Activated effector memory CD4-positive, alpha-beta T cell treated with Interleukin-2 at 50 U/mL for 16 hours (primary cell): ENCODE data around the gene FXYD7.
"Not testable (repeated sequence)": the region's sequence is repeated elsewhere in the genome, so short reads cannot be mapped to it uniquely, and the experiment has no call there.

Experiments
- DNase-seq: peaks from one replicate; pipeline ENCODE4 v3.0.0-alpha.2; 2020

FXYD7 gene

DNA sequence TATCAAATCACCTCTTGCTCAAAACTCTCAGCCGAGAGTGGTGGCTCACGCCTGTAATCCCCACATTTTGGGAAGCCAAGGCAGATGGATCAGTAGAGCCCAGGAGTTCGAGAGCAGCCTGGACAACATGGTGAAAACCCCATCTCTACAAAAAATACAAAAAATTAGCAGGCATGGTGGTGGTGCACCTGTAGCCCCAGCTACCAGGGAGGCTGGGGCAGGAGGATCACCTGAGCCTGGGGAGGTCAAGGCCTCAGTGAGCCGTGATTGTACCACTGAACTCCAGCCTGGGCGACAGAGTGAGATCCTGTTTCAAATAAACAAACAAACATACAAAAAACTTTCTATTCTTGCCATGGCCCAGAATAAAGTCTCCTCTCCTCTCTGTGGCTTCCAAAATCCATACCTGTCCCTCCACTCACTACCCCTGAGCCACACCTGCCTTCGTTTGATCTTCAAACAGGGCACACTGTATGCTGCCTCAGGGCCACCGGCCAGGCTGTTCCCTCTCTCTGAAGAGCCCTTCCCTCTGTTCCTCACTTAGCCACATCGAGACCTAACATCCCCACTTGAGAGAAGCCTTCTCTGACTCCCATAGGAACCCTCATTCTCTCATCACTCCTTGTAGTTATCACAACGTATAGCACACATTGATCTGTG, 14.5 kb upstream of the FXYD7 start:
- DNase-seq = no peak

DNA sequence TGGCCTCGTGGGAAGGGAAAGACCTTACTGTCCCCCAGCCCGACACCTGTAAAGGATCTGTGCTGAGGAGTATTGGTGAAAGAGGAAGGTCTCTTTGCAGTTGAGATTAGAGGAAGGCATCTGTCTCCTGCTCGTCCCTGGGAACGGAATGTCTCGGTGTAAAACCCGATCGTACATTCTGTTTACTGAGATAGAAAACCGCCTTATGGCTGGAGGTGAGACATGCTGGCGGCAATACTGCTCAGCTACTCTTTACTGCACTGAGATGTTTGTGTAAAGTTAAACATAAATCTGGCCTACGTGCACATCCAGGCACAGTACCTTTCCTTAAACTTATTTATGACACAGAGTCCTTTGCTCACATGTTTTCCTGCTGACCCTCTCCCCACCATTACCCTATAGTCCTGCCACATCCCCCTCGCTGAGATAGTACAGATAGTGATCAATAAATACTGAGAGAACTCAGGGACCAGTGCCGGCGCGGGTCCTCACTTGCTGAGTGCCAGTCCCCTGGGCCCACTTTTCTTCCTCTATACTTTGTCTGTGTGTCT, 13.3 kb upstream of the FXYD7 start:
- DNase-seq = not testable (repeated sequence)

DNA sequence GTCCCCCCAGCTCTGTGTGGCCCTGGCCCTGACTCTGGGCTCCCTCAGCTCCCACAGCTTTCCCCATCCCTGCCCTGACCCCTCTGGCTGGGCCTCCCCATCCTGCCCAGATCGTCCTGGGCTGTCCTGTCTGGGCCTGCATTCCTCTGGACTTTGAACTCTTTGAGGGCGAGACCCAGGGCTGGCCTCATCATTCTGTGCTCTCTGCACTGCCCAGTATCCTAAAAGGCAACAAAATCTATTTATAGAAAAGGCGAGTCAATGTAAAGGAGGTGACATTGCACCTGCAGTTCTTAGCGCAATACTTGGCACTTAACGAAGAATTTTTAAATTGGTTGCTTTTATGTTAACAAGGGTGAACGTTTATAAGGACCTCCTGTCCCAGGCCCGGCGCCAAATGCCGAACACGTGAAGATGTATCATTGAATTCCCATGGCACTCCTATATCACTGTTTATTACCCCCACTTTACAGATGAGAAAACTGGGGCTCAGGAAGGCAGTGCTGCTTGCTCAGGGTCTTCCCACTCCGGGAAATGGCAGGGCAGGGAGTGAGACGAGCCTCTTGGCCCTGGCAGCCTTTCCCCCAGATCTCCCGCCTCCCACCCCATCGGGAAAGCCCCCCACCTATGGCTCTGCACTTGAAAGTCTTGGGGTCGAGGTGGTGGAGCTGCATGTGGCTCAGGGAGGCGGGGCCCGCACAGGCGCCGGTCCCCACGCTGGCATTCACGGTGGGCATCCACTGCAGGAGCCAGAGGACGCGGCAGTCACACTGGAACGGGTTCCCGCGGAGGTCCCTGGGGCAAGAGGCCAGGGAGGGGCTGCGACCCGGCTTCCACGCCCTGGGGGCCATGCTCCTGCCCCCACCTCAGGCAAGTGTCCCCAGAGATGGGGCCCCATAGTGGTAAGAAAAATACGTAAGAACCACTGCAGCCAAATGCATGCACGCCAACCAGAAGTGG, 12.0 kb upstream of the FXYD7 start:
- DNase-seq = no peak

DNA sequence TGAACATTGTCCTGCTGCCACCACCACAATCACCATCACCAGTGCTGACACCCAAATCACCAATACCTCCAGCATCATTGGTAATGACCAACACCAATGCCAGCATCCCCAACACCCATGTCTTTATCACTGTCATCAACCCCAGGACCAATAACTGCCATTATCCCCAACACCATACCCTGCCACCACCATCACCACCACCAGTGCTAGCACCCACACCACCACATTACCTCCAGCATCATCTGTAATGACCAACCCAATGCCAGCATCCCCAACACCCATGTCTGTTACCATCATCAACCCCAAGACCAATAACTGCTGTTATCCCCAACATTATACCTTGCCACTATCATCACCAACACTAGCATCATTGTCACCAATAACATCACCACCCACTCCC, 10.8 kb upstream of the FXYD7 start:
- DNase-seq = no peak

DNA sequence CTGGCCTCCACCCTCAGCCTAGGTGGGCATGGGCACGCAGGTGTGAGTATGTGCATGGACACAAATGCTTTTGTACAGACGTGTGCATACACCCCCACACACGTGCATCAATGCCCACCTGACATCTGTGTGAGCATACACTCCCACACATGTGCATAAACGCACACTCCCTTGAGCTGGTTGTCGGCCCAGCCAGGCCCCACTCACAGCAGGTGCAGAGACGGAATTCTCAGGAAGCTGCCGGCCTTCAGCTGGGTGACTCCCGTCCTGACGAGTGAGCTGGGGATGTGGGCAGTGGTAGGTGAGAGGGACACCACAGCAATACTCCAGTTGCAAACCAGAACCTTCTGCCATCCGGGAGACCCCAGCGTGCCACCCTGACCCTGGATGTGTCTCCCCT, 9.2 kb upstream of the FXYD7 start:
- DNase-seq = no peak

DNA sequence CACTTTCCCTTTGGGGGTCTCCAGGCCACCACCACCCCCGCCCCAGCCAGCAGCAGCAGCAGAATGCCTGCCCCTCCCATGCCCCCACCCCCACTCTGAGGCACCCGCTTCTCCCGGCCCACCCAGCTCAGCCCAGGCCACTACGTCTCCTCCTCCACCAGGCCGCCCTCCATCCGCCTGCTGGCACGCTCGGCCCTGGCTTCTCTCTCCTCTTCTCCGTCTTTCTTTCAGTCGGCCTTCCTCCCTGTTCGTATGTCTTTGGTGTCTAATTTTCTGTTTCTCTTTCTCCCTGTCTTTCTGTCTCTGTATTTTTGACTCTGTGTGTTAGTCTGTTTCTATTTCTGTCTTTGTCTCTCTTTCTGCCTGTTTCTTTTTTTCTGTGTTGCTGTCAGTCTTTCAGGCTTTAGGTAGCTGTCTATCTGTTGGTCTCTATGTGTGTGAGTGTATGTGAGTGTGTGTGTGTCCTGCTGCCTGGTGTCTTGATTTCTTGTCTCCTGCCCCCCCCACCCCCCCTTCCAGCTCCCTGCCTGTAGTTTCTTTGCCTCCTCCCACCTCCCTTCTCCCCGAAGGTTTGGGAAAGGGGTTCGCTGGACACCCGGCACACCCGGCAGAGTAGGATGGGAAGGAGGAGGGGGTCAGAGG, 8.3 kb upstream of the FXYD7 start, which contains the start of gene LGI4:
TSS of gene LGI4 (minus strand) at position 459 of the 642 bp plus-strand sequence. CDS start at position 80, 379 bp downstream.
- no peak for DNase-seq

DNA sequence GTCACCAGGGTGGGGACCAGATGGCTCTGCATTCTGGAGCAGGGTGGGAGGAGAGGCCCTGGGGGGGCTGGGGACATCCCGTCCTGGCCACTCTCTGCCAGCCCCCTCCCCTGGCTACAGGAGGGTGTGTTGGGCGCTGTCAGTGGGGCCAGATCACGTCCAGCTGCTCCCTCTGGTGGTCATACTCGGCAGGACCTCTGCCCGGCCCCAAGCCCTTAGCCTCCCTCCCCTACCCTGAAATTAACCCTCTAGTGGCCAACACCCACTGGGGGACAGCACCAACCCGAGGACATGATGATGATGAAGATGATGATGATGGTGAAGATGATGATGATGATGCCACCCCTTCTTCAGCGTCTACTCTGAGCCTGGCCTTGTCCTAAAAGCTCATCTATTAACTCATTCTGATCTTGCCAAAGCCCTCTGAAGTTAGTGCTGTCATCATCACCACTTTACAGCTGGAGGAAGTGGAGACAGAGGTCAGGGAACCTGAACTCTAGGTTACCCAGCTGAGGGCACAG, 7.6 kb upstream of the FXYD7 start:
- DNase-seq = peak; percentile 37

DNA sequence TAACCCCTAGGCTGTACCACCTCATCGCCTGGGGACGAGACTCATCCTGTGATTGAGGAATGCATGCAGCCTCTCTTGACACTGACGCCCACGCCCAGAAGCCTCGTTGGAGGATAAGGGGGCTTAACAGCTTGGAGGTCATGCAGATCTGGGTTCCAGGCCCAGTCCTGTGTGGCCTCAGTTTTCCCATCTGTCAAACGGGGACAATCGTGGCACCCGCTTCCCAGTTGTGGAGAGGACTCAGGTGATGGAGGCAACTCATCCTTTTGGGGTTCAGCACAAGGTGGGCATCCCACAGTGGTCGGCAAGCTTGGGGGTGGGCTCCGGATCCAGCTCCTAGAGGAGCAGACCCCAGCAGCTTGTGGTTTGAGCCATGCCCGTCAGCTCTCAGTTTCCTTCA, 6.8 kb upstream of the FXYD7 start:
- no peak for DNase-seq

DNA sequence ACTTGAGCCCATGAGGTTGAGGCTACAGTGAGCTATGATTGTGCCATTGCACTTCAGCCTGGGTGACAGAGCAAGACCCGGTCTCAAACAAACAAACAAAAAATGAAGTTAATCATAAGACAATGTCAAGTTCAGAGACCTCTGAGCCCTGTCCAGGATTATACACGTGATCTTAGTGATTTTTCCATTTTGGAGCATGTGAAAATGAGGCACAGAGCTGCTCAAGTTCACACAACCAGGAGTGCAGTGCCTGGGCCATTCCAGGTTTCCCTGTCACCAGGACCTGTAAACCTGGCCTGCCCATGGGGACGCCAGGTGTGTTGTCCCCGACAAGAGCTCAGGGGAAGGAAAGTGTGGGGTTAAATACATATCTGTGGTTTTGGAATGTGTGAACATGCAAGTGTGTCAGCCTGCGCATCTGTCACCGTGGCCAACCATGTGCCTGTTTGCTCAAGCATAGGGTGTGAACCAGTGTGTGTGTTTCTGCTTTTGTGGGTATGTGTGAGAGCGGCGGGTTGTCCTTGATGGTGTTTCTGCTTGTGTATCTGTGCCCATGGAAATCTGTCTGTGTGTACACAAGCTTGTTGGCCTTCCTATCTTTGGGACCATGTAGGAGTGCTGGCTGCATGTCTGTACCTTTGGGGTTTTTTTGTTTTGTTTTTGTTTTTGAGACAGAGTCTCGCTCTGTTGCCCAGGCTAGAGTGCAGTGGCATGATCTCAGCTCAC, 5.9 kb upstream of the FXYD7 start:
- no peak for DNase-seq

DNA sequence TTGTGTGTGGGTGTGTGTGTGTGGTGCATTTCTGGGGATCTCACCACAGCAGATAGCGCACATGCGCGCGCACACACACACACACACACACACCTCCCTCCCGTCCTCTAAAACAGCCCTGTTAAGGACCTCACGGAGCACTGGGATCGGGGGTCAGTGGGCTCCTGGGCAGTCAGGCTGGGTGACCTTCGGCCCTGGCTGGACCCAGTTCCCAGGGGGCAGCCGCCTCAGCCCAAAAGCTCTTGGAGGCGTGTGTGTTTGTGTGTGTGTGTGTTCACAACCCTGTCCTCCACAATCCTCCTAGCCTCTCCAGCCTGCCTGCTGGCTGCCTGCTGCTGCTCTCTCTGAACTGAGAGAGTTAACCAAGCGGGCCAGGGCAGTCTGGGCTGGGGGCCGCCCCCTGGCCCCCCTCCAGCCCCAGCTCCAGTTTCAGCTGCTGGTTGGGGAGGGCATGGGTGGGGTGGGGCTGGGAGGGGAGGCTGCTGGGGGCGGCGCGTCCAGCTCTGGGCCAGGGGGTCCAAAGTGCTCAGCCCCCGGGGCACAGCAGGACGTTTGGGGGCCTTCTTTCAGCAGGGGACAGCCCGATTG, 4.7 kb upstream of the FXYD7 start, which contains the start of gene FXYD1:
TSS of gene FXYD1 (plus strand) at position 520 of the 588 bp plus-strand sequence. CDS start 1,256 bp downstream, outside the sequence.
- no peak for DNase-seq

DNA sequence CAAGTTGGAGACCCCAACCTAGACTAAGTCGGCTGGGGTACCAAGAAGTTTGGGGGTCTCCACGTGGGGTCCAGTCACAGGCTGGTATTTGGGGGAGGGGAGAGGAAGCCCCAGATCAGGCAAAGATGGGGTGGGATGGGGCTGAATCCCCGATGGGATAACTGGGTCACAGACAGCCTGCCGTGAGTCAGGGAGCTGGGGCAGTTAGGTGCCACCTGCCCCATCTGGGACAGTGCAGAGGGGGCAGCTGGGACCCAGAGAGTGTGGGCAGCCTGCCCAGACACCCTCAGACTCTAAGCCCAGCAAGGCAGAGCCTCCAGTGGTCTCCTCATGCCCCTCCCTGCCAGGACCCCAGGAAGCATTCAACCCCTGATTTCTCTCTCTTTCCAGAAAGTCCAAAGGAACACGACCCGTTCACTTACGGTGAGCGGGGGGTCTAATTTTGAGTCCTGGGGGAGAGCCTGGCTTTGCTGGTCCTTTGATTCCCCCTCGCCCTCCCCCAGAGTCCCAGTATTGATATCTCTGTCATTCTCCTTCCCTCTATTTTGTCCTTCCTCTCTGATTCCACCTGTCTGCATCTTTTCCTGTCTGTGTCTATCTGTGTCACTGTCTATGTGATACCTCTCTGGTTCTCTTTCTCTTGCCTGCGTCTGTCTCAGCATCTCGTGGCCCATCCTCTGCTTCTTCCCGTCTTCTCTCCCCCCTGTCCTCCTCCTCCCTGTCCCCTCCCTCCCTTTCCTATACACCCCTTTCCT, 2.7 kb upstream of the FXYD7 start:
- no peak for DNase-seq

DNA sequence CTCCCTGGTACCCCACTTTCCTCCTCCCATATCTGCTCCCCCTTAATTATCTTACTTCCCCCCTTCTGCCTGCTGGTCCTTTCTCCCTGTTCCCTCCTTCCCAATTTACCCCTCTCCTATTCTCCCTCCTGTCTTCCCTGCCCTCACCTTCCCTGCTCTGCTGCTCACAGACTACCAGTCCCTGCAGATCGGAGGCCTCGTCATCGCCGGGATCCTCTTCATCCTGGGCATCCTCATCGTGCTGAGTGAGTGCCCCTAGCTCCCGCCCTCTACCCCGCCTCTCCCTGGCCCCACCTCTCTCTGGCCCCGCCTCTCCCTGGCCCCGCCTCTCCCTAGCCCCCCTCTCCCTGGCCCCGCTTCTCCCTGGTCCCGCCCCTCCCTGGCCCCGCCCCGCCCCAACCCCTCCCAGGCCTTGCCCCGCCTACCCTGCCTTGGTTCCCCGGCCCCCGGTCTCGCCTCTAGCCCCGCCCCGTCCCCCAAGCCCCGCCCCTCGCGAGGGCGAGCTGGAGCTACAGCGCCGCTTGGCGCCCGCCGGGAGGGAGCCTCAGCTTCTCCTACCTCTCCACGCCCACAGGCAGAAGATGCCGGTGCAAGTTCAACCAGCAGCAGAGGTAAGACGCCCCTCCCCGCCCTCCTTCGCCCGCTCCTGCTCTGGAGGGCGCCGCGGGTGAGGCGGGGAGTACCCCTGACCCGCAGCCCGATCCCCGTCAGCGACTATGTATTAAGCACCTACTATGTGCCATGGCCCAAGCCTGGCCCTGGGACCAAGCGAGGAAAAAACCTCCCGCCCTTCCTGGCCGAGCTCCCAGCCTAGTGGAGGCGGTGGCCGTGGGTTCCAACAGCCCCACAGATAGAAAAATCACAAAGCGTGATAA, 1.9 kb upstream of the FXYD7 start:
- peak; percentile 93 for DNase-seq

DNA sequence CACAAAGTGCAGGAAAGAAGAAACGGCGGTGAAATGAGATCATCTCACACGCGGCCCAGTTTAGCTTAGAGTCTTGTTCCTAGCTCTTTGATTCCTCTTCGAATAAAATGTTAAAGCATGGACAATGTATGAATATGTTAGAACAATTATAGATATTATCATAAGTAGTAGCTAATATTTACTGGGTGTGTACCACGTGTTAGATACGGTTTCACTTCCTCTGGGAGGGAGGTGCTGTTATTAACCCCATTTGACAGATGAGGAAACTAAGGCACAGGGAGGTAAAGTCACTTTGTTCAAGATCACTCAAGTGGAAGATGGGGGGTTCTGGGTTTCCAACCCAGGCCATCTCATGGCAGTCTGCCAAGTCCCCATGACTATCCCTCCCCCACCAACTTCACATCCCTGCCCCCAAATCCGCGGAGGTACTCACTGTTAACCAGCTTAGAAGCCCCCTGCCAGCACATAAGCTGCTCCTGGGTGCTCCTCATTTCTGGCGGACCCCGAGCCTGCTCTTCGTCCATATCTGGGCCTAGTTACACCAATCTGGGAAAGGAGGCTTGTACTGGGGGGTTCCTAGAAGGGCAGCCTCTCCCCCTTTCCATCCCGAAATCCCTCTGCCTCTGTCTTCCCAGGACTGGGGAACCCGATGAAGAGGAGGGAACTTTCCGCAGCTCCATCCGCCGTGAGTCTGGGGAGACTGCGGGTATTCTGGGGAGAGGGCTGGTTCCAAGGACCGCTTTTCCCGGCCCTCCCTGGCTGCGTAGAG, 1.0 kb upstream of the FXYD7 start:
- no peak for DNase-seq

DNA sequence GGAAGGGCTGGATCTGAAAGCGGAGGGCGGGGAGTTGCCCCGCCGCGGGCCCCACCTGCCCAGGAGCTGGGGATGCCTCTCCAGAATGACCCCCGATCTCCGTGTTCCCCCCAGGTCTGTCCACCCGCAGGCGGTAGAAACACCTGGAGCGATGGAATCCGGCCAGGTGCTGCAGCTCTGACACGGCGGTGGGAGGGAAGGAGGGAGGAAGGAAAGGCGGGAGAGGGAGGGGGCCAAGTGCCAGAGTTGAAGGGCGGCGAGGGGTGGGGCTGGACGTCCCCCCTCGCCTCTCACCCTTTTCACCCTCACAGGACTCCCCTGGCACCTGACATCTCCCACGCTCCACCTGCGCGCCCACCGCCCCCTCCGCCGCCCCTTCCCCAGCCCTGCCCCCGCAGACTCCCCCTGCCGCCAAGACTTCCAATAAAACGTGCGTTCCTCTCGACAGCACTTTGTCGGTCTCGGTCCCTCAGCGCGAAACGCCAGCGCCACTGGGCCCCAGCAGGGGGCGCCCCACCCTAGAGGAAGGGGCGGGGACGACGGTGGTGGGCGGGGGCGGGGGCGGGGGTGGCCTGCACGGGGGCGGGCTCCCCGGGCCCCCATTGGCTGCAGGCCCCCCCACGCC, 337 bp upstream of the FXYD7 start:
- peak; percentile 64 for DNase-seq

DNA sequence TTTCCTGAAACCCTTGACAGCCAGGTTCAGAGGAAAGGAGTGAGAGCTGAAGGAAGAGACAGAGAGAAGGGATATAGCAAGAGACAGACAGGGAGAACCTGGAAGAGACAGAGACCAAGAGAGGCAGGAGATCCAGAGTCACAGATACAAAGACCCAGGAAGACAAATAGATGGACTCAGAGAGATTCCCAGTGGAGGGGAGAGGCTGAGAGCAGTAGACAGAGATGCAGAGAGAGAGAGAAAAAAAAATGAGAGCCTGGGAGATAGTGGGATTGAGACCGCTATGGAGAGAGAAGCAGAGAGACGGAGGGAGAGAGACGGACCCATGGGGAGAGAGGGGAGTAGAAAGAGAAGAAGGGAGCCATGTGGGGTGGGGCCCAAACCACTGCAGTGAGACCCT, 763 bp downstream of the FXYD7 start:
- DNase-seq = no peak

DNA sequence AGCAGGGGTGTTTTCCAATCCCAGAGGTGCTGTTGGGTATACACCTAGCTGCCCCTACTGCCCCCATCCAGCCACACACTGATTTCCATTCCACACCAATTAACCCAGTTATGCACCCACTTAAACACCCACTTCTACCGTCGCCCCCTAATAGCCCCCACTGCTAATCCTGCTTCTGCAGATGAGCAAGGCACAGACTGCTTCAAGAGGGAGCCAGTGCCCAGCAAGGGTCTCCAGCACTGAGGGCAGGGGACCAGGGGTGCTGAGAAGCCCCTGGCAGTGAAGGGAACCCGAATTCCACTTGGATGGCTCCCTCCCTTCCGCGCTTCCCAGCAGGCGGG, 1.2 kb downstream of the FXYD7 start:
- DNase-seq = no peak

DNA sequence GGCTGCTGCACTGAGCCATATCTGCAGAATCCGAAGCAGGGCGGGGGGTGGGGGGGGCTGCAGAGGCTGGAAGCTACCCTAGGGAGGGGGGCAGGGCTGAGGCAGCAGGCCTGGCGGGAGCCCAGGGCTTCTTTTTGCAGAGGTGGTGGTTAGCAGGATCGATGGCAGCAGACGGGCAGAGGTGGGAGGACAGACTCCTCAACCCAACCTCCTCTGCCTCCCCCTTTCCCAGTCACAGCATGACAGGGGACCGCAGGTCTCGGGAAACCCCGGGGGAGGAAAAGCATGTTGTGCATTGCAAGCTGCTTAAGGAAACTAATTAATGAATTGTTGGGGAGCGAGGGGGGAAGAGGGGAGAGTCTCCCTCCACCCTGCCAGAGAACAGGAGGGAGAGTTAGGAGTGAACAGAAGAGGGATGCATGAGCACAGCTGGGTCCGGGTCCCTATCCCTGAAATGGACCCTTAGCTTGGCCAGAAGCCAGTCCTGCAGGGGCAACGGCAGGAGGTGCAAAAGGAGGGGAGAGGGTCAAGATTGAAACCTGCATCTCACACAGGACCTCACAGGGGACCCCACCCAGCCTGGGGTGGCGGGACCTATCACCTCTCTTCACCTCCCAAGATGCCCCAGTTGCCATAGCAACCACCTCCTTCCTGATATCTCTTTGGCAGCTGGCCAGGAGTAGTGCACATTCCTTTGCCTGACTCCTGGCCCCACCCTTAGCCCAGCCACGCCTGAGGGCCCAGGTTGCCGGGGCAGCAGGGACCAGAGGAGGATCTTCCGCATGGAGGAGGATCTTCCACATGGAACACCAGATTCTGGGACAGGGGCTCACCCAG, 1.8 kb downstream of the FXYD7 start:
- no peak for DNase-seq
